Measurements from ENCODE around the gene SLC20A1.
A peak's percentile ranks its signal among the peaks of the same experiment; 100 is the strongest.

The SLC20A1 gene

DNA sequence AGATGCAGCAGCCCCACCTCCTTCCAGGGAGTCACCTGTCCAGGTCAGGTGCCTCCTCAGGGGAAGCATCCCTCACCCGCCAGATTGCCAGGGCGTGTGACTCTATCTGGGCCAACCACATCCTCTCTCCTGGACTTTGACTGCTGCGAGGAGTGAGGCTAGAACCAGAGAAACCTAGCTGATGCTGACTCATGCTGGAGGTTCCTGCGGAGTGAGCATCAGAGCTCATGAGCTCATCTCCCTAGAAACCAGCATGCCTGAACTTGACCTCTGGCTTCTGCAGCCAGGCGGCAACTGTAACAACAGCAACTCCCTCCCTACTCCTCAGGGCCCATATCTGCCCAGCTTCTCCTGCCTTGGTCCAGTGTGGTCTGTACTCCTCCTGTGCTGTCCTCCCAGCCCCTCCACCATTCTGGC lies 46.8 kb downstream of the SLC20A1 start:
- Histone ChIP-seq H3K27ac (ENCODE audit: insufficient read depth in 1 of 2, low read depth in 1 of 2, low read length in 2 of 2, poor library complexity in 1 of 2, severe bottlenecking in 2 of 2) (peak overlapping the region in 1 of 2 experiments; percentile 19), H3K9me3 (ENCODE audit: control extremely low read depth in 1 of 5, control insufficient read depth in 4 of 5, insufficient read depth in 2 of 5, low read depth in 1 of 5, low read length in 4 of 5) (no peaks in the 10 kb centered on the region), H3K36me3 (ENCODE audit: control insufficient read depth in 4 of 4, insufficient read depth in 4 of 4, low read length in 3 of 4) (no peaks in the 10 kb centered on the region), H3K4me3 (ENCODE audit: control insufficient read depth in 1 of 7, extremely low read depth in 1 of 7, insufficient read depth in 4 of 7, low read depth in 2 of 7, low read length in 6 of 7) (no peak overlapping the region), H3K4me1 (ENCODE audit: control extremely low read depth in 1 of 4, control insufficient read depth in 4 of 4, insufficient read depth in 4 of 4, low read length in 3 of 4) (peaks cover 3 to 43% (median 25%) of the 10 kb centered on the region in 4 experiments), H3K27me3 (replicated peaks in 2 of 5; ENCODE audit: control insufficient read depth in 4 of 5, insufficient read depth in 5 of 5, low read length in 4 of 5) (no peaks in the 10 kb centered on the region)
- peak; percentile 72 to 94 (median 94) for DNase-seq
- CTCF ChIA-PET = interaction anchor here (0.6 to 16.8 kb wide), 14 partner anchors 9 to 94 kb away, joined by 3 to 210 read pairs (median 4); partner anchors contain the start of gene NT5DC4
- WGBS (ENCODE audit: insufficient coverage) = 3% methylated on average over 5 of the region's 5 CpGs
- POLR2A ChIA-PET = interaction anchor here (0.8 to 1.0 kb wide), 2 partner anchors 14 to 16 kb away, joined by 4 read pairs; no protein-coding TSS in a partner anchor

DNA sequence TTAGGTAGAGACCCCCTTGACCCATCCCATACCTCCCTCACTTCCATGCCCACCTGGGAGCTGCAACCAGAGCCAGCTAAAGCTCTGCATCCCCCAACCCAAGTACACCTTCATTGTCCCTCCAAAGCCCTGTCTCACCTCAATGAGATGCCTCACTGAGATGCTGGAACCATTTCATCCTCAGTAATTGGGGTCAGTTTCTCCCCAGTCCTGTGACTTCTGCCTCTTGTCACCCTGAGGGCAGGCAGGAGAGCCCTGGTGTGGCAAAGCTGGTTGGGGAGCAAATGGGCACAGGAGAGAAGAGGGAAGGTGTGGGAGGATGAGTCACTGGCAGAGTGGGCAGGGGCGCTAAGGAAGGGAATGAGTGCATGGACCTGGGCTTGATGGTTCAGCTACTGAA lies 47.2 kb downstream of the SLC20A1 start:
- Histone ChIP-seq H3K4me1 (ENCODE audit: control extremely low read depth in 1 of 4, control insufficient read depth in 4 of 4, insufficient read depth in 4 of 4, low read length in 3 of 4) (peaks cover 3 to 47% (median 26%) of the 10 kb centered on the region in 4 experiments), H3K27me3 (replicated peaks in 2 of 5; ENCODE audit: control insufficient read depth in 4 of 5, insufficient read depth in 5 of 5, low read length in 4 of 5) (no peaks in the 10 kb centered on the region), H3K4me3 (ENCODE audit: control insufficient read depth in 1 of 7, extremely low read depth in 1 of 7, insufficient read depth in 4 of 7, low read depth in 2 of 7, low read length in 6 of 7) (peak overlapping the region in 1 of 7 experiments; percentile 10), H3K36me3 (ENCODE audit: control insufficient read depth in 4 of 4, insufficient read depth in 4 of 4, low read length in 3 of 4) (no peaks in the 10 kb centered on the region), H3K27ac (ENCODE audit: insufficient read depth in 1 of 2, low read depth in 1 of 2, low read length in 2 of 2, poor library complexity in 1 of 2, severe bottlenecking in 2 of 2) (peak overlapping the region in 1 of 2 experiments; percentile 19), H3K9me3 (ENCODE audit: control extremely low read depth in 1 of 5, control insufficient read depth in 4 of 5, insufficient read depth in 2 of 5, low read depth in 1 of 5, low read length in 4 of 5) (no peaks in the 10 kb centered on the region)
- CTCF ChIA-PET = interaction anchor here (0.9 to 16.8 kb wide), 11 partner anchors 9 to 95 kb away, joined by 3 to 210 read pairs (median 4); partner anchors contain the start of gene NT5DC4
- peak in 1 of 3 donors; percentile 53 for DNase-seq
- POLR2A ChIA-PET = interaction anchor here (0.8 to 1.0 kb wide), 2 partner anchors 13 to 15 kb away, joined by 4 read pairs; no protein-coding TSS in a partner anchor
- WGBS (ENCODE audit: insufficient coverage) = no CpG with 5 or more reads among the region's 1 CpG

DNA sequence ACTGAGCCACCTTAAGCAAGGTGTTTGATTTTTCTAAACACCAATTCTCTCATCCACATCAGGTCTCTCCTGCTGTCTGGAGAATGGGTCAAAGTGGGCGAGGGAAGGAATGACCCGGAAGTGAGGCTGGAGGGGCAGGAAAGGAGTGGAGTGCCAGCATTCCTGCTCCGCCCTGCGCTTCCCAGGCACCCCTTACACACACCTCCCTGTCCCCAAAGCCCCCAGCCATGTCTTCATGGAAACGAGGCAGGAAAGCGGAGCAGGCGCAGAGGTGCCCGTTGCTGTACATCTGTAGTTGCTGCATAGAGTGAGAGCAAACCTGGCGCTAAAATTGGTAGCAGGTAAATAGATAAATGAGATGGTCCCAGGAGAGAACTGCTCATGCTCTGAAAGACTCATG lies 47.9 kb downstream of the SLC20A1 start:
- Histone ChIP-seq H3K27ac (ENCODE audit: insufficient read depth in 1 of 2, low read depth in 1 of 2, low read length in 2 of 2, poor library complexity in 1 of 2, severe bottlenecking in 2 of 2) (no peak overlapping the region), H3K9me3 (ENCODE audit: control extremely low read depth in 1 of 5, control insufficient read depth in 4 of 5, insufficient read depth in 2 of 5, low read depth in 1 of 5, low read length in 4 of 5) (no peaks in the 10 kb centered on the region), H3K36me3 (ENCODE audit: control insufficient read depth in 4 of 4, insufficient read depth in 4 of 4, low read length in 3 of 4) (no peaks in the 10 kb centered on the region), H3K4me3 (ENCODE audit: control insufficient read depth in 1 of 7, extremely low read depth in 1 of 7, insufficient read depth in 4 of 7, low read depth in 2 of 7, low read length in 6 of 7) (no peak overlapping the region), H3K27me3 (replicated peaks in 2 of 5; ENCODE audit: control insufficient read depth in 4 of 5, insufficient read depth in 5 of 5, low read length in 4 of 5) (no peaks in the 10 kb centered on the region), H3K4me1 (ENCODE audit: control extremely low read depth in 1 of 4, control insufficient read depth in 4 of 4, insufficient read depth in 4 of 4, low read length in 3 of 4) (peaks cover 3 to 54% (median 31%) of the 10 kb centered on the region in 4 experiments)
- no peak for DNase-seq
- POLR2A ChIA-PET = no interaction called here
- 96% methylated on average over 5 of the region's 9 CpGs for WGBS (ENCODE audit: insufficient coverage)
- CTCF ChIA-PET = interaction anchor here (1.3 to 16.8 kb wide), 4 partner anchors 13 to 64 kb away, joined by 3 to 210 read pairs (median 102); partner anchors contain the start of gene NT5DC4

DNA sequence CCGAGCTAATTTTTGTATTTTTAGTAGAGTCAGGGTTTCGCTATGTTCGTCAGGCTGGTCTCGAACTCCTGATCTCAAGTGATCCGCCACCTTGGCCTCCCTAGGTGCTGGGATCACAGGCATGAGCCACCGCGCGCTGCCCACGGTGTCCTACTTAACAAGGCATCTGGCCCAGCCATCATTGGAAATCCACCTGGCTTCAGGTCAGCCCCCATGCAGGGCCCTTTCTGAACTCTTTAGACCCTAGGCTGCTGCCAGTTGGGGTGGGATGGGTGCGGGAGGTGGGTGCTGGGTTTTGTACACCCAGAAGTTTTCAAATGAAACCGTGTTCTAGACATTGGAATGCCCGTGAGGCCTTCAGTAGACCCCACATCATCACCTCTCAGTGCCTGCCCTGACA lies 48.4 kb downstream of the SLC20A1 start:
- Histone ChIP-seq H3K4me1 (ENCODE audit: control extremely low read depth in 1 of 4, control insufficient read depth in 4 of 4, insufficient read depth in 4 of 4, low read length in 3 of 4) (peaks cover 8 to 60% (median 36%) of the 10 kb centered on the region in 4 experiments), H3K36me3 (ENCODE audit: control insufficient read depth in 4 of 4, insufficient read depth in 4 of 4, low read length in 3 of 4) (no peaks in the 10 kb centered on the region), H3K27ac (ENCODE audit: insufficient read depth in 1 of 2, low read depth in 1 of 2, low read length in 2 of 2, poor library complexity in 1 of 2, severe bottlenecking in 2 of 2) (no peak overlapping the region), H3K4me3 (ENCODE audit: control insufficient read depth in 1 of 7, extremely low read depth in 1 of 7, insufficient read depth in 4 of 7, low read depth in 2 of 7, low read length in 6 of 7) (no peak overlapping the region), H3K9me3 (ENCODE audit: control extremely low read depth in 1 of 5, control insufficient read depth in 4 of 5, insufficient read depth in 2 of 5, low read depth in 1 of 5, low read length in 4 of 5) (no peaks in the 10 kb centered on the region), H3K27me3 (replicated peaks in 2 of 5; ENCODE audit: control insufficient read depth in 4 of 5, insufficient read depth in 5 of 5, low read length in 4 of 5) (no peaks in the 10 kb centered on the region)
- ChIA-PET CTCF (interaction anchor here (4.0 to 16.8 kb wide), 2 partner anchors 13 to 31 kb away, joined by 55 to 210 read pairs; partner anchors contain the start of gene NT5DC4), POLR2A (no interaction called here)
- over 99% methylated on average over 12 of the region's 12 CpGs for WGBS (ENCODE audit: insufficient coverage)
- no peak for DNase-seq

DNA sequence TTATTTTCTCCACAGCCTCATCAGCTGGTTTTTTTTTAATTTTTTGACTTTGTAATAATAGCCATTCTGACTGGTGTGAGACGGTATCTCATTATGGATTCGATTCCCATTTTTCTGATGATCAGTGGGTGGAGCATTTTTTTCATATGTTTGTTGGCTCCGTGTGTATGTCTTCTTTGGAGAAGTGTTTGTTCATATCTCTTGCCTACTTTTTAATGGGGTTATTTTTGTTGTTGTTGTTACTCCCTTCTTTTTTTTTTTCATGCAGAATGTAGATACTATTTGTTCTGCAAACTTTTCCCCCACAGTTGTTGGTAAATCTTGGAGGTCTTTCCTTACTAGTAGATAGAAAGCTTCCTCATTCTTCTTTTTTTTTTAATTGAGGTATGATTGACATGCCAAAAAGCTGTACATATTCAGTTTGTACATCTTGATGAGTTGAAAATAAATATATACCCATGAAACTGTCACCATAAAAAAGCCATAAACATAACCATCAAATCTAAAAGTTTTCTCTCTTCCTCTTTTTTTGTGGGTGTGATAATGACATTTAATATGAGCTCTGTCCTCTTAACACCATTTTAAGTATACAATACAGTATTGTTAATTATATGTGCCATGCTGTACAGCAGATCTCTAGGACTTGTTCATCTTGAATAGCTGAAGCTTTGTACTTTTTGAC lies 53.2 kb downstream of the SLC20A1 start:
- POLR2A ChIA-PET = interaction anchor here (1.3 kb wide), 1 partner anchor 68 kb away, joined by 3 read pairs; no protein-coding TSS in a partner anchor
- H3K9me3 ChIP-seq (ENCODE audit: control extremely low read depth in 1 of 5, control insufficient read depth in 4 of 5, insufficient read depth in 2 of 5, low read depth in 1 of 5, low read length in 4 of 5) = no peaks in the 10 kb centered on the region
- H3K36me3 ChIP-seq (ENCODE audit: control insufficient read depth in 4 of 4, insufficient read depth in 4 of 4, low read length in 3 of 4) = no peaks in the 10 kb centered on the region
- peaks cover 21 to 64% (median 46%) of the 10 kb centered on the region in 4 experiments for H3K4me1 ChIP-seq (ENCODE audit: control extremely low read depth in 1 of 4, control insufficient read depth in 4 of 4, insufficient read depth in 4 of 4, low read length in 3 of 4)
- no peak overlapping the region for H3K4me3 ChIP-seq (ENCODE audit: control insufficient read depth in 1 of 7, extremely low read depth in 1 of 7, insufficient read depth in 4 of 7, low read depth in 2 of 7, low read length in 6 of 7)
- DNase-seq = peak in 2 of 3 donors; percentile 43 to 56
- H3K27me3 ChIP-seq (replicated peaks in 2 of 5; ENCODE audit: control insufficient read depth in 4 of 5, insufficient read depth in 5 of 5, low read length in 4 of 5) = no peaks in the 10 kb centered on the region
- CTCF ChIA-PET = interaction anchor here (0.8 to 12.8 kb wide), 18 partner anchors 9 to 101 kb away, joined by 3 to 174 read pairs (median 4); partner anchors contain the start of gene NT5DC4
- WGBS (ENCODE audit: insufficient coverage) = no CpG with 5 or more reads among the region's 3 CpGs
- H3K27ac ChIP-seq (ENCODE audit: insufficient read depth in 1 of 2, low read depth in 1 of 2, low read length in 2 of 2, poor library complexity in 1 of 2, severe bottlenecking in 2 of 2) = no peak overlapping the region

DNA sequence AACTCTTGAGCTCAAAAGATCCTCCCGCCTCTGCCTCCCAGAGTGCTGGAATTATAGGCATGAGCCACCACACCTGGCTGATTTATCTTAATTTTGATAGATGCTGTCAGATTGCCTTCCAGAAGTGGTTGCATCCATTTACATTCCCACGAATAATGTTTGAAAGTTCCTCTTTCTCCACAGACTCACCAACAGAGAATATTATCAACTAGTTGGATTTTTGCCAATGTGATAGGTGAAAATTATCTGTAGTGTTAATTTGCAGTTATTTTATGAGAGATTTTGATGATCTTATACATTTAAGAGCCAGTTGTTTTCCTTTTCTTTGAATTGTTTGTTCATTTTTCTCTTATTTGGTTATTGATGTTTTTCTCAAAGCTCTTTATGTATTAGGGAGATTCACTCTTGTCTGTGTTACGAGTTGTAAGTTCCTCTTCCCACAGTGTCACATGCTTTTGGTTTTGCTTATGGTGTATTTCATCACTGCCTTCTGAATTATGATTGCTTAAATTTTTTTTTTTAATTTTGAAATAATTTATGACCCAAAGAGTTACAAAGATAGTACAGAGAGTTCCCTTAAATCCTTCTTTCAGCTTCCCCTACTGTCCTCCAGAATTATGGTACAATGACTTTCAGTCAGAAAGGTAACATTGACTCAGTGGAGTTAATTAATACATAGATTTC lies 54.4 kb downstream of the SLC20A1 start:
- Histone ChIP-seq H3K27me3 (replicated peaks in 2 of 5; ENCODE audit: control insufficient read depth in 4 of 5, insufficient read depth in 5 of 5, low read length in 4 of 5) (no peaks in the 10 kb centered on the region), H3K4me3 (ENCODE audit: control insufficient read depth in 1 of 7, extremely low read depth in 1 of 7, insufficient read depth in 4 of 7, low read depth in 2 of 7, low read length in 6 of 7) (peak overlapping the region in 3 of 7 experiments; percentile 21 to 36 (median 30)), H3K36me3 (ENCODE audit: control insufficient read depth in 4 of 4, insufficient read depth in 4 of 4, low read length in 3 of 4) (no peaks in the 10 kb centered on the region), H3K4me1 (ENCODE audit: control extremely low read depth in 1 of 4, control insufficient read depth in 4 of 4, insufficient read depth in 4 of 4, low read length in 3 of 4) (peaks cover 21 to 74% (median 53%) of the 10 kb centered on the region in 4 experiments), H3K27ac (ENCODE audit: insufficient read depth in 1 of 2, low read depth in 1 of 2, low read length in 2 of 2, poor library complexity in 1 of 2, severe bottlenecking in 2 of 2) (peak overlapping the region; percentile 28 to 56), H3K9me3 (ENCODE audit: control extremely low read depth in 1 of 5, control insufficient read depth in 4 of 5, insufficient read depth in 2 of 5, low read depth in 1 of 5, low read length in 4 of 5) (no peaks in the 10 kb centered on the region)
- 86% methylated on average over 1 of the region's 3 CpGs for WGBS (ENCODE audit: insufficient coverage)
- ChIA-PET POLR2A (interaction anchor here (1.0 to 1.3 kb wide), 3 partner anchors 25 to 70 kb away, joined by 3 read pairs; no protein-coding TSS in a partner anchor), CTCF (interaction anchor here (1.0 to 12.8 kb wide), 8 partner anchors 8 to 100 kb away, joined by 3 to 174 read pairs (median 4); partner anchors contain the start of gene NT5DC4)
- peak; percentile 66 to 92 (median 87) for DNase-seq
